ENCODE measurements around the gene SPOCK2.

SPOCK2 gene

DNA sequence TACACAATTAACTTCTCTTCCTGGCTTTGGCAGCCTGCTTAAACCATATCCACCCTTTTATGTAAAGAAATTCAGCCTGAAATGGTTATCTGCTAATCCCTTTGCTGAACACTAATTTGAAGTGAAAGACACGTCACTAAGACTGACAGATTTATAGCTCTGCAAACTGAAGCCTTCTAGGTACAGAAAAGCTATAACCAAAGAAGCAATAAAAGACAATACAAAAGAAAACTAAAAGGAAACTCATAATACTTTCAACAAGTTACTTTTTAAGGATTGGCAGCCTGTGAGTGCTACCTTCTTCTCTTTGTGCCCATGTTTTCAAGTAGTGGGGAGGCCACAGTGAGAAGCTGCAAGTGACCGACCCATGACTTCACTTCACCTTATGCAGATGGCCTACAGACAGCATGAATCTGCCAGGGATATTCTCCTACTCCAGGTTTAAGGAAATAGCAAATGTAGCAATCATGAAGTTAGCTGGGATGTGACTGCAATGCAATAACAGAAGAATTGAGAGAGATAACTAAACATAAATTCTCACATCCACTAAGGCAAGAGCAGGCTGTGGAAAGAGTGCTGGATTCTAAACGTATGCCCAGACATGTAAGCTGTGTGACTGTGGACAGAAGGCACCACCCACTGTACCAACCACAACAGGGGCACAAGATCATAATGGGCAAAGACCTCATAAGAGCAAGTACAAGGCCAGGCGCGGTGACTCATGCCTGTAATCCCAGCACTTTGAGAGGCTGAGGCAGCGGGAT lies 10.7 kb upstream of the SPOCK2 start:
- peaks cover 74% of the 10 kb centered on the region for H3K4me1 Mint-ChIP-seq (ENCODE audit: low read depth)
- H3K9me3 Mint-ChIP-seq (ENCODE audit: low read depth): peaks cover 5% of the 10 kb centered on the region
- peaks cover 43% of the 10 kb centered on the region for H3K36me3 Mint-ChIP-seq
- no peak overlapping the region for H3K4me3 Mint-ChIP-seq
- H3K27me3 Mint-ChIP-seq: no peaks in the 10 kb centered on the region
- H3K27ac Mint-ChIP-seq: peak overlapping the region; percentile 18

DNA sequence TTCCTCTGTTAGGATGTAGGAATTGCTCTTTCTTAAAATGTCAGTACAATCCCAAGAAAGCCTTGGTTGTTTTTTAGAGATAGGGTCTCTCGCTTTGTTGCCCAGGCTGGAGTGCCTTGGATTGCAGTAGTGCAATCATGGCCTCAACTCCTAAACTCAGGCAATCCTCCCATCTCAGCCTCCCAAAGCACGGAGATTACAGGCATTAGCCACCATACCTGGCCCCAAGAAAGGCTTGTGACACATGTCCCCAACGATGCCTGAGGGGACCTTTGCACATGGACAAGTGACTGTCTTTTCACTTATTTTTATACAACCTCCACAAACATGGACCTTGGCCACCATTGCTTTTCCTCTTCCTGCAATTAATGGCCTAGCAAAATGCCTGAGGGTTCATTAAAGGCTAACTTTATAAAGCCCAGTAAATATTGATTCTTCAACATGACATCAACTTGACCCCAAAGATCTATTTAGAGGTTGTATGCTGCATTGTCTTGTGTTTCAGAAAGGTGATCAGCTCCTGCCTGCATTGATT lies 10.0 kb upstream of the SPOCK2 start:
- peaks cover 71% of the 10 kb centered on the region for H3K4me1 Mint-ChIP-seq (ENCODE audit: low read depth)
- no peaks in the 10 kb centered on the region for H3K27me3 Mint-ChIP-seq
- no peak overlapping the region for H3K4me3 Mint-ChIP-seq
- H3K36me3 Mint-ChIP-seq: peaks cover 40% of the 10 kb centered on the region
- H3K9me3 Mint-ChIP-seq (ENCODE audit: low read depth): peaks cover 5% of the 10 kb centered on the region
- no peak overlapping the region for H3K27ac Mint-ChIP-seq

DNA sequence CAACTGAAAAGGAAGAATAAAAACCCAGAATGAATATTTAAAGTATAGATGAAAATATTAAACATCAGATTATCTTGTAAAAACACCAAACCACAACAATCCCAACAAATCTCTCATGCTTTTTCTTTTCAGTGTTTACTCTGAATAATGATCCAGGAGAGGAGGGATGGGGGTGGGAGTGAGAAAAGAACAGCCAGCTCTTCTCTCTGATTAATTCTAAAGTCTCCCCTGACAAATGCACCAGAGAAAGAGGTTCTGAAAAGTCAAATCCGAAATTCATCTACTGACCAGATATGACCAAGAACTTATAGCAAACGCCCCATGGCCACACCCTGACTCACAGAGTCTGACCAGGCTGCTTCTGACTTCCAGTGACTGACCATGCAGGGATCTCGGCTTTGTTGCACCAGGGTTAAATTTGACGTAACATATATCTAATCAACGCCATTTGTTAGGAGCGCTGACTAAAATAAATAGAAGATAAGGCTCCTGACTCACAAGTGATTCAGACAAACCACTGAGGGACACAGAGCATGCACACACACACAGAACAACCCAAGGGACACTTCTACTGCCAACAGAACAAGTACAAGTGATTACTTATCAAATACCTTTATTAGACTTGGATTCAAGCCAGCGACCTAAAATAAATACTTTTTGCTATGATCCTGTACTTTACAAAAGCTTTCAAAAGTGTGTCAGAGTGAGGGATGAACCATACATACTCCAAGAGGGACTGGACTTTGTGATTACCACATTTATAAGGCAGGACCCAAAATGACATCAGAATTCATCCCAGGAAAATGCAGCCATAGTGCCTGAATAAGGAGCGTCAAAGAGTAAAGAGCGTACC lies 9.3 kb upstream of the SPOCK2 start:
- peaks cover 39% of the 10 kb centered on the region for H3K36me3 Mint-ChIP-seq
- H3K9me3 Mint-ChIP-seq (ENCODE audit: low read depth): peaks cover 5% of the 10 kb centered on the region
- no peak overlapping the region for H3K27ac Mint-ChIP-seq
- H3K4me1 Mint-ChIP-seq (ENCODE audit: low read depth): peaks cover 65% of the 10 kb centered on the region
- no peak overlapping the region for H3K4me3 Mint-ChIP-seq
- H3K27me3 Mint-ChIP-seq: no peaks in the 10 kb centered on the region

DNA sequence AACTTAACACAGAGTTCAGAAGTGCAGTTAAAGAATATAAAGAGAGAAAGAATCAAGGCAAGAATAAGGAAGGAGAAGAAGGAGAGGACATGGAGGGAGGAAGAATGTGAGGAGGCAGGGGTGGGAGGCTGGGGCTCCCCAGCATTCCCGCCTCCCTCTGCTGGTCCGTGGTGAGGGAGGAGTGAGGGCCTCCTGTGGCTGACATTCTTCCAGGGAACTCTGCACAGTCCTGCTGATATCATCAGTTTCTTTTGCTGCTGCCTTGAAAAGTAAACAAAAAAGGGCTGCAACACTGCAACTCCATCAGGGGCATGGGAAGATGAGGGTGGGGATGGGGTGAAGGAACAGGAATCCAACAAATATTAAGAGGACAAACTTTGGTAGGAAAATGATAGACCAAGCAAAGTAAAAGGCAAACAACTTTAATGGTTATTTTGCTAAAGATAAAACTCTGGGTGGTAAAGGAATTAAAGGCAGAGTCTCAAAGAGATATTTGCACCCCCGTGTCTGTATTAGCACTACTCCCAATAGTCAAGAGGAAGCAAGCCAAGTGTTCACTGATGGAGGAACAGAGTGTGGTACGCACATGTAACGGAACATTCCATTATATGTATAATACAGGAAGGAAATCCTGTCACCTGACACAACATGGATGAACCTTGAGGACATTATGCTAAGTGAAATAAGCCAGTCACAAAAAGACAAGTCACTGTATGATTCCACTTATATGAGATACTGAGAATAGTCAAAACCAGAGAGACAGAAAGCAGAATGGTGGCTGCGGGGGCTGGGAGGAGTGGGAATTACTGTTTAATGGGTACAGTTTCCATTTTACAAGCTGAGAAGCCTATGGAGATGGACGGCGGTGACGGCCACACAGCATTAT lies 8.0 kb upstream of the SPOCK2 start:
- Mint-ChIP-seq H3K4me1 (ENCODE audit: low read depth) (peaks cover 60% of the 10 kb centered on the region), H3K27ac (peak overlapping the region; percentile 67)

DNA sequence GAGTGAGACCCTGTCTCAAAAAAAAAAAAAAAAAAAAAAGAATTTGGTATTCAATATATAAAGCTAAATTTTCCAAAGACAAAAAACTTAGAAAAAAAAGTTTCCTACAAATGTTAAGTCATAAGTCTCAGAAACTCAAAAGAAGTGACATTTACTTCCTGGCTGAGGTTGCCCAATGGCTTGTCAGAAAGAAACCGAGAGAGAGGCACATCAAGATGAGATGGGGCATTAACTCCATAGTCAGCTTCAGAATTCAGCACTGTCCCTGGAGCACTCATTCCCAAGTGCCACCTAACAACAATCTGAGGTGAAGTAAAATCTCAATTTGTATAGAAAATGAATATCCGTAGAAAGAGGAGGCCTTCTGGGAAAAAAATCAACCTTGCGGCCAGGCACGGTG lies 6.8 kb upstream of the SPOCK2 start:
- H3K27me3 Mint-ChIP-seq: no peaks in the 10 kb centered on the region
- H3K9me3 Mint-ChIP-seq (ENCODE audit: low read depth): no peaks in the 10 kb centered on the region
- peak overlapping the region; percentile 68 for H3K27ac Mint-ChIP-seq
- H3K36me3 Mint-ChIP-seq: peaks cover 21% of the 10 kb centered on the region
- H3K4me3 Mint-ChIP-seq: no peak overlapping the region
- peaks cover 55% of the 10 kb centered on the region for H3K4me1 Mint-ChIP-seq (ENCODE audit: low read depth)

More for the DNA sequence above, 8.0 kb upstream of the SPOCK2 start:
- no peaks in the 10 kb centered on the region for H3K27me3 Mint-ChIP-seq
- H3K4me3 Mint-ChIP-seq: no peak overlapping the region
- peaks cover 28% of the 10 kb centered on the region for H3K36me3 Mint-ChIP-seq
- no peaks in the 10 kb centered on the region for H3K9me3 Mint-ChIP-seq (ENCODE audit: low read depth)

DNA sequence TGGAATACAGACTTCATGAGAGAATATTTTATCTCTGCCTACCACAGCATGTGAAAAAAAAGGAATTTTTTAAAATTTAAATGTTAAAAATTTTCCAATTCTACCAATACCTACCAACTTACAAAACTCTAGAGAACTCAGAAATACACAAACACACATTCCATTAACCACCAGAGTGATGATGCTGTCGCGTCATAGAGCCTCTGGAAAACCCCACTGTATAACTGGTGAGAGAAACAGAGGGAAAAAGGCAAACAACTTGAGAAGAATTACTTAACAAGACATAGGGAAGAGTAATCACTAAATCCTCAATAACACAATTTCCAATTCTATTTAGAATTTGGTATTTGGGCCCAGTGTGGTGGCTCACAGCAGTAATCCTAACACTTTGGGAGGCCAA lies 6.2 kb upstream of the SPOCK2 start:
- Mint-ChIP-seq H3K4me3 (no peak overlapping the region), H3K27ac (peak overlapping the region; percentile 62), H3K4me1 (ENCODE audit: low read depth) (peaks cover 59% of the 10 kb centered on the region), H3K27me3 (no peaks in the 10 kb centered on the region), H3K36me3 (peaks cover 19% of the 10 kb centered on the region), H3K9me3 (ENCODE audit: low read depth) (no peaks in the 10 kb centered on the region)

DNA sequence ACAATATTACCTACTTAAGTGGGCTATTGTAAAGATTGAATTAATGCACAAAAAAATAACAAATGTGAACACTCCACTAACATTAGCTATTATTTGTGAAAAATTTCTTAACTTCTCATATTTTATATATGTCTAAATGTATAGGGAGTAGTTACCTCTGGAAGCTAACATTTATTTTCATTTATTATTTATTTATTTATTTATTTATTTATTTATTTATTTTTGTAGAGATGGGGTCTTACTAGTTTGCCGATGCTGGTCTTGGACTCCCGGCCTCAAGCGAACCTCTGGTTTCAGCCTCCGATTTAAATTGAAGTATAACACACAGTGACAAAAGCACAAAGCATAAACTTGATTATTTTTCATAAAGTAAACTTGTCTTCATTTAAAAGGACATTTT lies 5.1 kb upstream of the SPOCK2 start:
- Mint-ChIP-seq H3K36me3 (peaks cover 14% of the 10 kb centered on the region), H3K4me3 (no peak overlapping the region), H3K9me3 (ENCODE audit: low read depth) (no peaks in the 10 kb centered on the region), H3K27ac (no peak overlapping the region), H3K27me3 (no peaks in the 10 kb centered on the region), H3K4me1 (ENCODE audit: low read depth) (peaks cover 64% of the 10 kb centered on the region)

DNA sequence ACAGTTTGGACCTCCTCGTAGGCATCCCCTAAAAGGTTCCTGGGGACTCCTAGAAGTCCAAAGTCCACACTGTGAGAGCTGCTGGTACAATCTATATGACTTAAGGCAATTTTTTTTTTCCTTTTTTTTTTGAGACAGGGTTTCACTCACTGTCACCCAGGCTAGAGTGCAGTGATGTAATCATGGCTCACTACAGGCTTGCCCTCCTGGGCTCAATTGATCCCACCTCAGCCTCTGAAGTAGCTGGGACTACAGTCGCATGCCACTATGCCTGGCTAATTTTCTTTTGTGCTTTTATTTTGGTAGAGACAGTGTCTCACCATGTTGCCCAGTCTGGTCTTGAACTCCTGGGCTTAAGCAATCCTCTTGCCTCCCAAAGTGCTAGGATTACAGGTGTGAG lies 4.6 kb upstream of the SPOCK2 start:
- Mint-ChIP-seq H3K36me3 (peaks cover 14% of the 10 kb centered on the region), H3K27ac (no peak overlapping the region)

DNA sequence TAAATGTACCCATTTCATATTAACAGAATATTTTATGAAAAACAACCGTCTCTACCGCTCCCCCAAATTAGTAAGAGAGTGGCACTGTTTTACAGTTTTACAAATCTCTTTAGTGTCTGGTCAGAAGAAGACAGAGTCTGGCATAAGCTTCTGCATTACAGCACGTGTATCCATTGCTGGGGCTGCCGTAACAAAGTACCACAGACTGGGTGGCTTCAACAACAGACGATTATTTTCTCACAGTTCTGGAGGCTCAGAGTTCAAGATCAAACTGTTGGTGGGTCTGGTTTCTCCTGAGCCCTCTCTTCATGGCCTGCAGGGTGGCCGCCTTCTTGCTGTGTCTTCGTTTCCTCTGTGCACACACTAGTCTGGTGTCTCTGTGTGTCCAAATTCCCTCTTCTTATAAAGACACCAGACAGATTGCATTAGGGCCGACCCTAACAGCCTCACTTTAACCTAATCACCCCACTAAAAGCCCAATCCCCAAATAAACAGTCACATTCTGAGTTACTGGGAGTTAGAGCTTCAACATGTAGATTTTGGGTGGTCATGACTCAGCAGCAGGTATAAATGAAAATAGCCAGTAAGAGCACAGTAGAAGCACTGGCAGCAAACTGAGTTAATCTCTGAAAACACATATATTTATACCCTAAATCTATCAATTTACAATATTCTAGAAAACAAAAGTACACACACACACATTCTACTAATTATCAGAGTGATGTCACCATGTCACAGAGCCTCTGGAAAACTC lies 4.0 kb upstream of the SPOCK2 start:
- Mint-ChIP-seq H3K4me3 (no peak overlapping the region), H3K4me1 (ENCODE audit: low read depth) (peaks cover 58% of the 10 kb centered on the region), H3K36me3 (peaks cover 9% of the 10 kb centered on the region), H3K9me3 (ENCODE audit: low read depth) (no peaks in the 10 kb centered on the region), H3K27ac (no peak overlapping the region), H3K27me3 (no peaks in the 10 kb centered on the region)

More for the DNA sequence above, 4.6 kb upstream of the SPOCK2 start:
- Mint-ChIP-seq H3K27me3 (no peaks in the 10 kb centered on the region), H3K4me3 (no peak overlapping the region), H3K9me3 (ENCODE audit: low read depth) (no peaks in the 10 kb centered on the region), H3K4me1 (ENCODE audit: low read depth) (peaks cover 64% of the 10 kb centered on the region)

DNA sequence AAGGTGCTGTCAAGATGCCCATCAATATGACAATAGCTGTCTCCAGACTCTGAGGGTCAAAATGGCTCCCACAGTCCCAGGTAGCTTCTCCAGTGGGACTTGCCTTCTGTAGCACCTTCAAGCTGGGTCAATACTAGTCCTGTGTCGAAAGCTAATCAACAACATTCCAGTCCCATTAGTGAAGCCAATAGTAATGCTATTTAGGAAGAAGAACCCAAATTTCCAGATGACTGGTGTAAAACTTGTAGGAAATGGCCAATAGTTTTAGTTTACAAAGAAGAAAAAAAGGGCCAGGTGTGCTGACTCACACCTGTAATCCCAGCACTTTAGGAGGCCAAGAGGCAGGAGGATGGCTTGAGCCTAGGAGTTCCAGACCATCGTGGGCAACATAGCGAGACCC lies 2.0 kb upstream of the SPOCK2 start:
- H3K4me1 Mint-ChIP-seq (ENCODE audit: low read depth): peaks cover 55% of the 10 kb centered on the region
- H3K36me3 Mint-ChIP-seq: peaks cover 2% of the 10 kb centered on the region
- H3K27ac Mint-ChIP-seq: peak overlapping the region; percentile 100
- no peaks in the 10 kb centered on the region for H3K9me3 Mint-ChIP-seq (ENCODE audit: low read depth)
- no peaks in the 10 kb centered on the region for H3K27me3 Mint-ChIP-seq
- peak overlapping the region; percentile 66 for H3K4me3 Mint-ChIP-seq

DNA sequence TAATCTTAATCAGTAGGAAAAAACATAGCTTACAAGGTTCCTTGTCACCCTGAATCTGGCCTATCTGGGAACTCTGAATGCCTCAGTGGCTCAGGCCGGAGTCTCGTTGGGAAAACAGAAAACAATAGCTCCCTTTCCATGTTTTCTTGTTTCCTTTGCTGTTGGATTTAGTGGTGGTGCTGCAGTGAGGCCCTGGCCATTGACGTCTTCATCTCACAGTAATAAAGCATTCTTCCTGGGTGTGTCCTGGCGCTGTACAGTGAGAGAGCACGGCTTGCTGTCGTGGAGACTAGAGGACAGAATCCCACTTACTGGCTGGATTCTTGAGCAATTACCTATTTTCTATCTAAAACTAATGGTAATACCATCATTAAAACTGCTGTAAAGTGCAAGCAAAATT lies 1.3 kb upstream of the SPOCK2 start:
- H3K36me3 Mint-ChIP-seq: peaks cover 2% of the 10 kb centered on the region
- H3K4me3 Mint-ChIP-seq: peak overlapping the region; percentile 66
- H3K27ac Mint-ChIP-seq: peak overlapping the region; percentile 100
- peaks cover 57% of the 10 kb centered on the region for H3K4me1 Mint-ChIP-seq (ENCODE audit: low read depth)
- H3K27me3 Mint-ChIP-seq: no peaks in the 10 kb centered on the region
- no peaks in the 10 kb centered on the region for H3K9me3 Mint-ChIP-seq (ENCODE audit: low read depth)

DNA sequence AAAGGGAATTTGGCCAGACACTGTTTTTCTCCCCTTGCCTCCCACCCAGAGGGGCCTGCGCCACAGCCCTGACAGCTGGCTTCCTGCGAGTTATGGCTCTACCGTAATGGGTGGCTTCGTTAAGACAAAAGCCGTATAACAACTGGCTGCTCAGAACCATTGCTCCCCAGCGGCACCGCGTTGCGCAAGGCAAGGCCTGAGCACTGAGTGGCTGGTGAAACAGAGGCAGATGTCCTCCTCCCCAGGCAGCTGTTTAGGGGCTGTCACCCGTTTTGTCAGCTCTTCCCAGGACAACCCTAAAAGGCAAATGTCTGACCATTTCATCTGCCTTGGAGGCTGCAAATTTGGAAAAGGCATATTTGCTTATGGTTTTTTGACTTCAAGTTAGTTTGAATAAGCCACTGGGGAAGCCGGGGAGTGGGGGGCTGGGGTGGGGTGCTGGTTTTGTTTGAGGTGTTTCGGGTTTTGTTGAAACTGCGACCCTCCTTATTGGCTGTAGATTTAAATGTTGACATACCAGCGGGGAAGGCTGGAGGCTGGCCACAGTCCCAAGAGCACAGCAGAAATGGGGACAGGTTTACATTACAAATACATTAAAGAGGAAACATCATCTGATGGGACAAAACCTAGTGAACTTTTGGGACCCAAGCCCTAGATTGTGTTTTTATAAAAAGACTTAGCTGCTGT lies 681 bp upstream of the SPOCK2 start:
- Mint-ChIP-seq H3K9me3 (ENCODE audit: low read depth) (no peaks in the 10 kb centered on the region), H3K4me3 (peak overlapping the region; percentile 100), H3K4me1 (ENCODE audit: low read depth) (peaks cover 58% of the 10 kb centered on the region), H3K36me3 (peaks cover 2% of the 10 kb centered on the region), H3K27me3 (no peaks in the 10 kb centered on the region), H3K27ac (peak overlapping the region; percentile 100)

DNA sequence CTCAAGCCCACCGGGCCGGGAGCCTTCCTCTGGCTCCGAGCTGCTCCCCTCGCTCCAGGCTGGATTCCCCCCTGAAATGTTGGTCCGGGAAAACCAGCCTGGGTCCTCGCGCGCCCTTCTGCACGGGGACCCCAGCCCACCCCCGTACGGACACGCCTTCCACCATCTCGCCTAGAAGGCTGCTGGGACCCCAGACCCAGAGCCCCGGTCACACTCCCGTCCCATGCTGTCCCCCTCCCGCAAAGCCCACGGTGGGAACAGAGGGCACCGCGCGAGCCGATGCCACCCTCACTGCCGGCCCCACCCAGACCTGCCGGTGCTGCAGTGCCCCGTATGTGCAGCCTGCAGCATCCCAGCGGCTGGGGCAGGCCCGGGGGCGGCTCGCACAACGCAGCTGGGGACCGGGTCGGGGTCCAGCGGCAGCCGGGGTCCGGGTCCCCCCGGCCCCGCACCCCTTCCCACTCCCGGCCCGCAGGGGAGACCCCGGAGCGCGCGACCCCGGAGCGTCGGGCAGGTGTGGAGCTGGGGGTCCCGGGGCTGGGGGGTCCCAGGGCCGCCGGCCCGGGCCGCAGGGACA lies 871 bp downstream of the SPOCK2 start:
- peaks cover 66% of the 10 kb centered on the region for H3K4me1 Mint-ChIP-seq (ENCODE audit: low read depth)
- no peaks in the 10 kb centered on the region for H3K27me3 Mint-ChIP-seq
- peak overlapping the region; percentile 88 for H3K27ac Mint-ChIP-seq
- no peaks in the 10 kb centered on the region for H3K9me3 Mint-ChIP-seq (ENCODE audit: low read depth)
- H3K4me3 Mint-ChIP-seq: peak overlapping the region; percentile 89
- peaks cover 2% of the 10 kb centered on the region for H3K36me3 Mint-ChIP-seq
